IPS-15b (cell line): ENCODE measurements around the gene BGLAP.

Source experiments
- H3K27me3 ChIP-seq: one replicate; pipeline ENCODE4 v1.6.1; 2013; ENCODE audit warnings: low read length; ENCODE audit not compliant: control insufficient read depth, insufficient read depth
- H3K36me3 ChIP-seq: one replicate; pipeline ENCODE4 v1.6.1; 2013; ENCODE audit warnings: low read length; ENCODE audit not compliant: control insufficient read depth, insufficient read depth
- H3K4me1 ChIP-seq: one replicate; pipeline ENCODE4 v1.6.1; 2013; ENCODE audit warnings: mild to moderate bottlenecking, low read length; ENCODE audit not compliant: control insufficient read depth, insufficient read depth
- H3K4me3 ChIP-seq: one replicate; pipeline ENCODE4 v1.5.1; 2013; ENCODE audit warnings: low read depth, low read length
- H3K9ac ChIP-seq: one replicate; pipeline ENCODE4 v1.6.1; 2013; ENCODE audit warnings: low read depth, mild to moderate bottlenecking, low read length
- H3K9me3 ChIP-seq: one replicate; pipeline ENCODE4 v1.6.1; 2013; ENCODE audit warnings: mild to moderate bottlenecking, low read length; ENCODE audit not compliant: control insufficient read depth, insufficient read depth

The BGLAP gene

DNA sequence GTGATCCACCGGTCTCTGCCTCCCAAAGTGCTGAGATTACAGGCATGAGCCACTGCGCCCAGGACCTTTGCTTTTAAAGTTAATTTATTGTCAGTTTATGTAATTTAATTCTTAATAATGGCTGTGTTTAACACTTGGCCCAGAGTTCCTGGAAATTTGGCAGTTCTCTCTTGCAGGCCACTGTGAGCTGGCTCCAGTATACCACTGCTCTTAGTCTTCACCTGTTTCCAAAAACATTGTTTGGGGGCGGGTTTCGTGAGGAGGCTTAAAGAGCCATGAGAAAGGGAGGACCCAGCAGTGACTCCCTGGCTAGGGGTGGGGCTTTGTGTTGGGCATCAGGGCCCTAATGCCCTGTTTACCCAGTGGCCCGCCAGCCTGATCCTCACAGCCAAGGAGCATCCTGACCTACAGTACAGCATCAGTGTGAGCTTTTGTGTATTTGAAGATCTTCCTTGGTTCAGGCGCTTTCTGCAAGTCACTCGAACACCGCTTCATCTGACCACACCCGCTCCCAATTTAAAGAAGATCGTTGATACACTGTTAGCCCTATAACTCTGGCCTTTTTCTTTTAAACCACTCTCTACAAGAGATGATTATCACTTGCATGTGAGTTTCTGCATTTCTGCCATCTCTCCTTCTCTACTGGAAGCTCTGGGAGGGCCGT lies 12.0 kb upstream of the BGLAP start:
- H3K9ac ChIP-seq: no peak overlapping the region
- no peaks in the 10 kb centered on the region for H3K4me1 ChIP-seq
- no peaks in the 10 kb centered on the region for H3K9me3 ChIP-seq
- peaks cover 13% of the 10 kb centered on the region for H3K36me3 ChIP-seq
- no peak overlapping the region for H3K4me3 ChIP-seq
- no peaks in the 10 kb centered on the region for H3K27me3 ChIP-seq

DNA sequence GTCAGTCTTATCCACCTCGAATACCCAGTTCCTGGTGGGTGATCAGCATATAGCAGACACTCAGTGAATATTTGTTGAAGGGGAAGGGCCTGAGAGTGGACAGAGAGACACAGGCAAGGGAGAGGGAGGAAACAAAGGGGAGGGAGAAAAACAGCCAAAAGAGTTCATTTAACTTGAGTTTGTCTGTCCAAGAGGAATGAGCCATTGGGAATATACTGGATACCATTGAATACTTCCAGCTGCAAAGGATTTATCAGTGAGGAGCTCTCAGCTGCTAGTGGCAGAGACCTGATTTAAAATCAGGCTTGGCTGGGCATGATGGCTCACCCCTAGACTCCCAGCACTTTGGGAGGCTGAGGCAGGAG lies 11.5 kb upstream of the BGLAP start:
- peaks cover 13% of the 10 kb centered on the region for H3K36me3 ChIP-seq
- no peak overlapping the region for H3K4me3 ChIP-seq
- H3K4me1 ChIP-seq: no peaks in the 10 kb centered on the region
- no peak overlapping the region for H3K9ac ChIP-seq
- H3K9me3 ChIP-seq: no peaks in the 10 kb centered on the region
- H3K27me3 ChIP-seq: no peaks in the 10 kb centered on the region

DNA sequence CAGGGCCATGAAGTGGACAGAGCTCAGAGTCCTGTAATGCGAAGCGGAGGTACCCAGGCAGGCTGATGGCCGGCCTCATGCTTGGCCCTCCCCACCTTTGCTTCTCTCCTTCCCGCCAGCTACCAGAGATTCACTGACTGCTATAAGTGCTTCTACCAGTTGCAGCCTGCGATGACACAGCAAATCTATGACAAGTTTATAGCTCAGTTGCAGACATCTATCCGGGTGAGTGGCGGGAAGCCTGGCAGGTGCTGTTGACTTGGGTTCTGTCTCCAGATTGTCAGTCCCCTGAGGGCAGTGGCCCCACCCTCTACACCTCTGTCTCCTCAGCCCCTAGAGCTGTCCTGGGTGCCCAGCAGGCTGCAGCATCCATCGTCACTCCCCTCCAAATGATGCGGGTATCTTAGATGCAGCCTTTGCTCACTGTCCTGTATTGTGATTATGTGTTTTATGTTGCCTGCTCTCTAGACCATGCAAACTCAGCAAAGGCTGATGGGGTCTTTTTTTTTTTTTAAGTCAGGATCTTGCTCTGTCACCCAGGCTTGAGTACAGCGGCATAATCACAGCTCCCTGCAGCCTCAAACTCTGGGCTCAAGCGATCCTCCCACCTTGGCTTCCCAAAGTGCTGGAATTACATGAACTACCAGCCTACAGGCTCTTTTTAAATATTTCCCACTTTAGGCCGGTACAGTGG lies 9.6 kb upstream of the BGLAP start:
- Histone ChIP-seq H3K36me3 (peaks cover 18% of the 10 kb centered on the region), H3K27me3 (no peaks in the 10 kb centered on the region), H3K4me3 (no peak overlapping the region), H3K9ac (peak overlapping the region; percentile 26), H3K4me1 (no peaks in the 10 kb centered on the region), H3K9me3 (no peaks in the 10 kb centered on the region)

DNA sequence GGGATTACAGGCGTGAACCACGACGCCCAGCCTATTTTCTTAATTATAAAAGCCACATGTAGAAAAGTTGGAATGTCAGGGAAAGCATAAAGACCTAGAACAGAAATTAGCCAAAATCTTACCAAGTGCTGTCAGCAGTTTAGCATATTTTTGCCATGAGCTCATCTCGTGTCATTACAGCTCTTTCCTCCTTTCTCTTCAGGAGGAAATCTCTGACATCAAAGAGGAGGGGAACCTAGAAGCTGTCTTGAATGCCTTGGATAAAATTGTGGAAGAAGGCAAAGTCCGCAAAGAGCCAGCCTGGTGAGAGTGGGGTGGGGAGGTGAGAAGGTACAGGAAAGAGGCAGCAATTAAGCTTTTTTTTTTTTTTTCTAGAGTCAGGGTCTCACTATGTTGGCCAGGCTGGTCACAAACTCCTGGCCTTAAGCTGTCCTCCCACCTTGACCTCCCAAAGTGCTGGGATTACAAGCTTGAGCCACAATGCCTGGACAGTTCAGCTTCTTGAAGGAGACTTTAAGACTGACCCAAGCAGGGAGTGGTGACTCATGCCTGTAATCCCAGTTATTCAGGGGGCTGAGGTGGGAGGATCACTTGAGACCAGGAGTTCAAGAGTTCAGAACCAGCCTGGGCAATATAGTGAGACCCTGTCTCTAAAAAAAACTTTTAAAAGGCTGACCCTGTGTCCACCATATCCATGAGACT lies 8.4 kb upstream of the BGLAP start:
- Histone ChIP-seq H3K9me3 (no peaks in the 10 kb centered on the region), H3K27me3 (no peaks in the 10 kb centered on the region), H3K4me3 (no peak overlapping the region), H3K4me1 (no peaks in the 10 kb centered on the region), H3K36me3 (peaks cover 18% of the 10 kb centered on the region), H3K9ac (no peak overlapping the region)

DNA sequence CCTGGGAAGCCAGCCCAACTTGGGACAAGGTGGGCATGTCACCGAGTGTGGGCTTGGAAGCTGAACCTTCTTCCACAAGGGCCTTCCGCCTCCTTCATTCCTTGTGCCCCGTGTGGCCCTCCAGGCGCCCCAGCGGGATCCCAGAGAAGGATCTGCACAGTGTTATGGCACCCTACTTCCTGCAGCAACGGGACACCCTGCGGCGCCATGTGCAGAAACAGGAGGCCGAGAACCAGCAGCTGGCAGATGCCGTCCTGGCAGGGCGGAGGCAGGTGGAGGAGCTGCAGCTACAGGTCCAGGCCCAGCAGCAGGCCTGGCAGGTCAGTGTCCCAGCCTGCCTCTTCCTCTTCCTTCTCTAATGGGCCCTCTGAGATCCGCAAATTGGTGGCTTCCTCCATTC lies 5.8 kb upstream of the BGLAP start:
- Histone ChIP-seq H3K4me3 (no peak overlapping the region), H3K36me3 (peaks cover 19% of the 10 kb centered on the region), H3K9me3 (no peaks in the 10 kb centered on the region), H3K27me3 (no peaks in the 10 kb centered on the region), H3K4me1 (no peaks in the 10 kb centered on the region), H3K9ac (no peak overlapping the region)

DNA sequence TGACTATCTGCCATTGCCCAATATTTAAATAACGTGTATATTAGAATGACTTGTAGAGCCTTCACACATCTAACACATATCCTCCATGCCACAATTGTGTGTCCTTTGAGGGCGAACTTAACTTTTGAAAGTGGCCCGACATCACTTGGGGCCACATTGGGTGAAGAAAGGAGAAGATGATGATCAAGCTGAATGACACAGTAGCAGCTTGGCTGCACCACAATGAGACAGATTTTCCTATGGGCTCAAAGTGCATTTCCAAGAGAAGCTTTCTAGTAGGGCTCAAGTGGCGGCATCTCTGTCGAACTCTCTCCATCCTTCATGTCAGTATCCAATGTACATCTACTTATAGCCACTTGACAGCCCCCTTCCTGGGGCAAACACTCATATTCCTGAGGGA lies 3.7 kb upstream of the BGLAP start:
- Histone ChIP-seq H3K9ac (no peak overlapping the region), H3K36me3 (peaks cover 15% of the 10 kb centered on the region), H3K27me3 (no peaks in the 10 kb centered on the region), H3K9me3 (no peaks in the 10 kb centered on the region), H3K4me1 (no peaks in the 10 kb centered on the region), H3K4me3 (no peak overlapping the region)

DNA sequence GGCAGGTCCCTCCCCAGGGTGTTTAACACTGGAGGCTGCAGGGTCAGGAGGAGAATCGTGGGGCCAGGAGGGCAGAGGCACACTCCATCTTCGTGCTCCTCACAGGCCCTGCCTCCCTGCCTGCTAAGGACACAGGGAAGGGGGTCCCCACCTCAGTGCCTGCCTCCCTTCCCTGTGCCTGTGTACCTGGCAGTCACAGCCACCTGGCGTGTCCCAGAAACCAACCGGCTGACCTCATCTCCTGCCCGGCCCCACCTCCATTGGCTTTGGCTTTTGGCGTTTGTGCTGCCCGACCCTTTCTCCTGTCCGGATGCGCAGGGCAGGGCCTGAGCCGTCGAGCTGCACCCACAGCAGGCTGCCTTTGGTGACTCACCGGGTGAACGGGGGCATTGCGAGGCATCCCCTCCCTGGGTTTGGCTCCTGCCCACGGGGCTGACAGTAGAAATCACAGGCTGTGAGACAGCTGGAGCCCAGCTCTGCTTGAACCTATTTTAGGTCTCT lies 623 bp upstream of the BGLAP start:
- Histone ChIP-seq H3K9me3 (no peaks in the 10 kb centered on the region), H3K36me3 (peaks cover 8% of the 10 kb centered on the region), H3K4me1 (no peaks in the 10 kb centered on the region), H3K27me3 (no peaks in the 10 kb centered on the region), H3K9ac (no peak overlapping the region), H3K4me3 (no peak overlapping the region)

DNA sequence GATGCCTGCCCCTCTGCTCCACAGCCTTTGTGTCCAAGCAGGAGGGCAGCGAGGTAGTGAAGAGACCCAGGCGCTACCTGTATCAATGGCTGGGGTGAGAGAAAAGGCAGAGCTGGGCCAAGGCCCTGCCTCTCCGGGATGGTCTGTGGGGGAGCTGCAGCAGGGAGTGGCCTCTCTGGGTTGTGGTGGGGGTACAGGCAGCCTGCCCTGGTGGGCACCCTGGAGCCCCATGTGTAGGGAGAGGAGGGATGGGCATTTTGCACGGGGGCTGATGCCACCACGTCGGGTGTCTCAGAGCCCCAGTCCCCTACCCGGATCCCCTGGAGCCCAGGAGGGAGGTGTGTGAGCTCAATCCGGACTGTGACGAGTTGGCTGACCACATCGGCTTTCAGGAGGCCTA lies 754 bp downstream of the BGLAP start:
- peaks cover 8% of the 10 kb centered on the region for H3K36me3 ChIP-seq
- no peak overlapping the region for H3K4me3 ChIP-seq
- no peaks in the 10 kb centered on the region for H3K27me3 ChIP-seq
- H3K9me3 ChIP-seq: no peaks in the 10 kb centered on the region
- H3K9ac ChIP-seq: no peak overlapping the region
- H3K4me1 ChIP-seq: no peaks in the 10 kb centered on the region

DNA sequence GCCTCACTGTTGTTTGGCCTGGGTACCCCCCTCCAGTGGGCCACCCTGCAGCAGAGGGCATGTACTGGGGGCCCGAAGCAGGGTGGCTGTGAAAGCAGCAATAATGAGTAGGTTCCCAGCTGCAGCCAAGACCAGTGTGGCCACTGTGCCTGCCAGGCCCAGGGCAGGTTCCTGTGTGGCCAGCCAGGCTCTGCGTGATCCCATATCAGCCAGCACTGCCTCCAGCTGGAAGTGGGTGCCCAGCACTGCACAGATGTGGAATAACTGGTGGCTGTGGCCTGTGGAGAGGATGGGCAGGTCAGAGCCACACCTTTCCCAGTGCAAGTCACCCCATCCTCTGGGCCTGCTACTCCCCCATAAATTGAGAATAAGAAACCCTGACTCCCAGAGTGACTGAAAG lies 2.1 kb downstream of the BGLAP start:
- Histone ChIP-seq H3K9me3 (no peaks in the 10 kb centered on the region), H3K4me1 (no peaks in the 10 kb centered on the region), H3K27me3 (no peaks in the 10 kb centered on the region), H3K4me3 (no peak overlapping the region), H3K9ac (no peak overlapping the region), H3K36me3 (peaks cover 10% of the 10 kb centered on the region)

DNA sequence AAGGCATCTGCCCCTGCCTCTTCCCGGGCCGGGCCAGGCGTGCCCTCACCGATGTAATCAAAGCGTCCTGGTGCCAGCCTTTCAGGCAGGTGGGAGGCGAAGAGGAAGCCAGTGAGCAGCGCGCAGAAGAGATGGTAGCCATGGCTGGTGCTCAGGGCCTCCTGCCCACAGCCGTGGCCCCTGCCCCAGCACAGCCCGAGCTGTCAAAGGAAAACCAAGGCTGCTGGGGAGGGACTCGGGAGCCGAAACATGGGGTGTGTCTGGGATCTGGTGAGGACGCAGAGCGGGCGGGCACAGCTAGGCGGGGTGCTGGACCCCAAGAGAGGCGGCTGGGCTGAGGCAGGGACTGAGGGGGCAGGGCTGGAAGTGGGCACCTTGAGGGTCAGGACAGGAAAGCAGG lies 2.7 kb downstream of the BGLAP start:
- Histone ChIP-seq H3K9ac (no peak overlapping the region), H3K4me3 (no peak overlapping the region), H3K36me3 (peaks cover 6% of the 10 kb centered on the region), H3K9me3 (no peaks in the 10 kb centered on the region), H3K4me1 (no peaks in the 10 kb centered on the region), H3K27me3 (no peaks in the 10 kb centered on the region)

DNA sequence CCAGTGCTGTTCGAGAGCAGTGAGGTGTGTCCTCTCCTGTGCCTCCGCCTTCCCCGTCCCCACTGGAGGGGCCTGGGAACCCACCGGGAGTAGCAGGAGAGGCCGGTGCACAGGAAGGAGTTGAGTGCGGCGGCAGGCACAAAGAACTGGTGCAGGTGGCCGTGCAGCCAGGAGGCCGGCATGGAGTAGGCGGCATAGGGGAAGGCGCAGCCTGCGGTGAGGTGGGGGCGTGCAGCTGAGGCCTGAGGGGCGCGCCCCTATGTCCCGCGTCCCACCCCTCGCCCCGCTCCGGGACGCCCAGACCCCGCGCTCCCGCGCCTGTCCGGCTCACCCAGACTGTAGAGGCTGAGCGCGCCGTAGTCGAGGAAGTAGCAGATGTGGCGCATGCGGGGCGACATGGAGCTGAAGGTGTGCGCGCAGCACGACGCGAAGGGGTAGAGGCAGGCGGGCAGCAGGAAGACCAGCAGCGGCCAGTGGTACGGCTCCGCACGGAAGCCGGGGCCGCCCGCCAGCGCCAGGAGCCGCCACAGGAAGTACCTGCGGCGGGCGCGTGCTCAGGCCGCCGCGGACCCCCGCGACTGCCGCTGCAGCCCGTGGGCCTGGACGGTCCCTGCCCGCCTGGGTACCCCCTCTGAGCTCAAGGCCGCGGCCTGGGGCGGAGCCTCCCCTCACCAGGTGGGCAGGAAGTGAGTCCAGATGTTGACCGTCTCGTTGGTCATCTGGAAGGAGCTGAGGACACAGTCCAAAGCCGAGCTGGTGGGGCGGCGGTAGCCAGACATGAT lies 3.7 kb downstream of the BGLAP start:
- Histone ChIP-seq H3K36me3 (peaks cover 15% of the 10 kb centered on the region), H3K4me3 (no peak overlapping the region), H3K9me3 (no peaks in the 10 kb centered on the region), H3K27me3 (no peaks in the 10 kb centered on the region), H3K4me1 (no peaks in the 10 kb centered on the region), H3K9ac (no peak overlapping the region)
